SJCRH30 (cell line): Measurements from ENCODE around the gene WTAP. TPM values are rescaled to one million over a fixed set of nuclear protein-coding genes. Genes with fewer than 3 reads are reported as not detected.
"Not testable (repeated sequence)": the region's sequence is repeated elsewhere in the genome, so short reads cannot be mapped to it uniquely, and the experiment has no call there.

Experiments used
- DNase-seq, 2 experiments: peaks; one replicate each; pipeline ENCODE4 v3.0.0-alpha.2; 2015 to 2020
- H3K27ac ChIP-seq: fragments of 250-450 bp; sonication (Bioruptor Pico); 2 replicates; pipeline ENCODE4 v1.5.1; 2020; ENCODE audit warnings: mild to moderate bottlenecking, moderate library complexity
- H3K27me3 ChIP-seq: fragments of 250-450 bp; sonication (Bioruptor Pico); 2 replicates; pipeline ENCODE4 v1.5.1; 2020; ENCODE audit warnings: mild to moderate bottlenecking, moderate library complexity
- H3K36me3 ChIP-seq: fragments of 250-450 bp; sonication (Bioruptor Pico); 2 replicates; pipeline ENCODE4 v1.5.1; 2020; ENCODE audit warnings: mild to moderate bottlenecking, moderate library complexity
- H3K4me1 ChIP-seq: fragments of 250-450 bp; sonication (Bioruptor Pico); 2 replicates; pipeline ENCODE4 v1.5.1; 2020; ENCODE audit warnings: mild to moderate bottlenecking, moderate library complexity
- H3K4me3 ChIP-seq: fragments of 250-450 bp; sonication (Bioruptor Pico); 2 replicates; pipeline ENCODE4 v1.5.1; 2020; ENCODE audit warnings: mild to moderate bottlenecking, moderate library complexity
- H3K9me3 ChIP-seq: fragments of 250-450 bp; sonication (Bioruptor Pico); replicated peaks from 2 replicates; pipeline ENCODE4 v1.5.1; 2020; ENCODE audit warnings: mild to moderate bottlenecking, moderate library complexity
- total RNA-seq: library from RNA; depleted of rRNA; stranded (reverse); fragments of >200 nt; shearing (Covaris generic); gene quantifications from 2 replicates; pipeline ENCODE4 v1.2.3, GENCODE V29; 2014; rRNA removed

WTAP gene
- total RNA-seq, 1 experiment from 2014 or later, result 196 TPM

- peak overlapping the region; percentile 77 for H3K27ac ChIP-seq
- peaks cover 52% of the 10 kb centered on the region for H3K36me3 ChIP-seq
- no peaks in the 10 kb centered on the region for H3K27me3 ChIP-seq
- no peaks in the 10 kb centered on the region for H3K9me3 ChIP-seq
- peaks cover 14% of the 10 kb centered on the region for H3K4me1 ChIP-seq
- peak overlapping the region; percentile 83 for H3K4me3 ChIP-seq
- DNase-seq, result peak; percentile 39 to 52
Observed at GRCh38 chr6:159788753-159789376, 61.6 kb downstream of the WTAP start.

- Histone ChIP-seq H3K36me3 (peaks cover 54% of the 10 kb centered on the region), H3K4me1 (peaks cover 14% of the 10 kb centered on the region), H3K27me3 (no peaks in the 10 kb centered on the region), H3K4me3 (peak within 1 kb of the TSS; percentile 83), H3K27ac (peak within 1 kb of the TSS; percentile 77), H3K9me3 (no peaks in the 10 kb centered on the region)
- DNase-seq, result peak; percentile 100
Observed at GRCh38 chr6:159789377-159790148, 62.3 kb downstream of the WTAP start, which contains the start of gene TCP1. Gene TCP1 (minus strand): TSS chr6:159789602. CDS start chr6:159789468, 134 bp downstream.

GRCh38 chr6:159790149-159790955 lies 63.0 kb downstream of the WTAP start, which contains the start of gene MRPL18:
Gene MRPL18 (plus strand): TSS chr6:159790467. CDS start chr6:159790588, 121 bp downstream.
- Histone ChIP-seq H3K36me3 (peaks cover 46% of the 10 kb centered on the region), H3K4me1 (peaks cover 14% of the 10 kb centered on the region), H3K27me3 (no peaks in the 10 kb centered on the region), H3K27ac (peak within 1 kb of the TSS; percentile 77), H3K4me3 (peak within 1 kb of the TSS; percentile 83), H3K9me3 (no peaks in the 10 kb centered on the region)
- DNase-seq, result peak; percentile 97 to 99

- DNase-seq, result no peak
- Histone ChIP-seq H3K9me3 (no peaks in the 10 kb centered on the region), H3K27ac (peak overlapping the region; percentile 77), H3K4me1 (peaks cover 14% of the 10 kb centered on the region), H3K4me3 (peak overlapping the region; percentile 83), H3K27me3 (no peaks in the 10 kb centered on the region), H3K36me3 (peaks cover 39% of the 10 kb centered on the region)
Observed at GRCh38 chr6:159790956-159791598, 63.8 kb downstream of the WTAP start.

GRCh38 chr6:159794976-159795375 lies 67.7 kb downstream of the WTAP start:
- not testable (repeated sequence) for H3K4me1 ChIP-seq, H3K4me3 ChIP-seq, DNase-seq, H3K27ac ChIP-seq, H3K9me3 ChIP-seq, H3K27me3 ChIP-seq
- peaks cover 43% of the 10 kb centered on the region for H3K36me3 ChIP-seq

GRCh38 chr6:159797554-159797953 lies 70.2 kb downstream of the WTAP start:
- H3K9me3 ChIP-seq, result no peaks in the 10 kb centered on the region
- no peak for DNase-seq
- H3K4me1 ChIP-seq, result no peaks in the 10 kb centered on the region
- H3K27ac ChIP-seq, result no peak overlapping the region
- no peaks in the 10 kb centered on the region for H3K27me3 ChIP-seq
- peaks cover 35% of the 10 kb centered on the region for H3K36me3 ChIP-seq
- no peak overlapping the region for H3K4me3 ChIP-seq

- no peaks in the 10 kb centered on the region for H3K9me3 ChIP-seq
- no peak within 1 kb of the TSS for H3K27ac ChIP-seq
- DNase-seq, result no peak
- H3K27me3 ChIP-seq, result no peaks in the 10 kb centered on the region
- no peaks in the 10 kb centered on the region for H3K4me1 ChIP-seq
- no peak within 1 kb of the TSS for H3K4me3 ChIP-seq
- peaks cover 26% of the 10 kb centered on the region for H3K36me3 ChIP-seq
Observed at GRCh38 chr6:159800141-159800865, 73.0 kb downstream of the WTAP start, which contains the start of gene PNLDC1. Gene PNLDC1 (plus strand): TSS chr6:159800276. CDS start chr6:159800308, 32 bp downstream.

- no peak overlapping the region for H3K27ac ChIP-seq
- H3K27me3 ChIP-seq, result no peaks in the 10 kb centered on the region
- H3K36me3 ChIP-seq, result peaks cover 21% of the 10 kb centered on the region
- no peak overlapping the region for H3K4me3 ChIP-seq
- H3K4me1 ChIP-seq, result no peaks in the 10 kb centered on the region
- H3K9me3 ChIP-seq, result no peaks in the 10 kb centered on the region
- no peak for DNase-seq
Observed at GRCh38 chr6:159801935-159802334, 74.6 kb downstream of the WTAP start.

GRCh38 chr6:159804504-159804903 lies 77.2 kb downstream of the WTAP start:
- Histone ChIP-seq H3K4me1 (no peaks in the 10 kb centered on the region), H3K36me3 (no peaks in the 10 kb centered on the region), H3K4me3 (no peak overlapping the region), H3K27ac (no peak overlapping the region), H3K9me3 (no peaks in the 10 kb centered on the region), H3K27me3 (no peaks in the 10 kb centered on the region; the same call in 1 of the 2 replicates)
- DNase-seq, result peak in 1 of 2 experiments; percentile 51

GRCh38 chr6:159805440-159806020 lies 78.2 kb downstream of the WTAP start:
- Histone ChIP-seq H3K27me3 (no peaks in the 10 kb centered on the region; the same call in none of the 2 replicates), H3K27ac (no peak overlapping the region), H3K36me3 (no peaks in the 10 kb centered on the region), H3K4me1 (no peaks in the 10 kb centered on the region), H3K9me3 (no peaks in the 10 kb centered on the region), H3K4me3 (no peak overlapping the region)
- no peak for DNase-seq

Other genes starting within 250 kb of the WTAP start
- gene SOD2, start 34.3 kb upstream of the WTAP start, total RNA-seq, result 123 and 137 TPM in 2 replicates
- 78.8 and 88.6 TPM in 2 replicates for gene ACAT2, start 34.5 kb downstream of the WTAP start, total RNA-seq
- gene TCP1, start 62.1 kb downstream of the WTAP start, total RNA-seq, result 519 and 538 TPM in 2 replicates
- gene MRPL18, start 63.0 kb downstream of the WTAP start, total RNA-seq, result 136 and 137 TPM in 2 replicates
- not detected in 2 replicates for gene PNLDC1, start 72.8 kb downstream of the WTAP start, total RNA-seq
- 0.04 TPM in 1 of 2 replicates, not detected in the other for gene MAS1, start 163.5 kb downstream of the WTAP start, total RNA-seq
- 109 and 112 TPM in 2 replicates for gene IGF2R, start 241.6 kb downstream of the WTAP start, total RNA-seq